Breast epithelium (tissue), 4 donors: Measurements from ENCODE around the gene FAM241B. TPM values are rescaled to one million over a fixed set of nuclear protein-coding genes. Genes with fewer than 3 reads are reported as not detected.

Experiments used
- DNase-seq, 2 donors: peaks; one replicate each; pipeline ENCODE4 v3.0.0-alpha.2; 2019; ENCODE audit warnings: low spot score in 2 of 2
- H3K27ac ChIP-seq, 2 donors: fragments of 200-600 bp; sonication (generic) in 1 of 2; one replicate each; pipeline ENCODE4 v1.5.1; 2016 to 2019; ENCODE audit warnings: mild to moderate bottlenecking in 1 of 2
- H3K27me3 ChIP-seq, 2 donors: fragments of 200-600 bp; sonication (generic) in 1 of 2; one replicate each; pipeline versions ENCODE4 v1.5.1 to v1.6.0; 2017 to 2019; ENCODE audit warnings: control low read depth in 1 of 2, mild to moderate bottlenecking in 1 of 2
- H3K36me3 ChIP-seq: fragments of 200-600 bp; one replicate; pipeline ENCODE4 v1.5.1; 2019
- H3K4me1 ChIP-seq, 2 donors: fragments of 200-600 bp; sonication (generic); one replicate each; pipeline ENCODE4 v1.5.1; 2016 to 2019; ENCODE audit warnings: control low read depth in 1 of 2
- H3K4me3 ChIP-seq, 3 donors: fragments of 200-600 bp; sonication (generic); 1 replicate in 2 of 3; 2 replicates in 1 of 3; pipeline ENCODE4 v1.5.1; 2016 to 2019; ENCODE audit warnings: mild to moderate bottlenecking in 3 of 3, moderate library complexity in 2 of 3
- H3K9me3 ChIP-seq, 2 donors: fragments of 200-600 bp; sonication (generic) in 1 of 2; one replicate each; pipeline ENCODE4 v1.5.1; 2016 to 2019; ENCODE audit warnings: control low read depth in 1 of 2
- CTCF ChIP-seq, 3 donors: fragments of 450-650 bp; IDR thresholded peaks; one replicate each; pipeline ENCODE4 v1.5.1; 2016 to 2017; ENCODE audit warnings: antibody characterized with exemption in 3 of 3, mild to moderate bottlenecking in 3 of 3, moderate library complexity in 3 of 3
- POLR2A ChIP-seq: fragments of 450-650 bp; IDR thresholded peaks from one replicate; pipeline ENCODE4 v1.6.1; 2016; ENCODE audit warnings: antibody characterized with exemption, mild to moderate bottlenecking, moderate library complexity
- POLR2AphosphoS5 ChIP-seq, 3 donors: sonication (generic); formaldehyde crosslinking; IDR thresholded peaks; one replicate each; pipeline ENCODE4 v1.6.1; 2017; ENCODE audit warnings: antibody characterized with exemption in 3 of 3
- intact Hi-C: fragments of 100-400 bp; cut with DNase I; formaldehyde crosslinking; loops from one replicate; pipeline ENCODE4 v1.15.1; 2023; ENCODE audit warnings: low total_unique reads
- total RNA-seq, 3 donors: library from RNA; depleted of rRNA; stranded (reverse); fragments of >200 nt; gene quantifications; one replicate each; pipeline ENCODE4 v1.1.0, GENCODE V29; 2016

Gene FAM241B
- total RNA-seq, 3 donors from 2014 or later = 0.48 to 8.5 (median 6.2) TPM

- Histone ChIP-seq H3K27ac (no peak overlapping the region), H3K4me1 (no peaks in the 10 kb centered on the region), H3K9me3 (no peaks in the 10 kb centered on the region), H3K4me3 (no peak overlapping the region), H3K27me3 (no peaks in the 10 kb centered on the region), H3K36me3 (no peaks in the 10 kb centered on the region)
- peak in 1 of 2 donors; percentile 49 for DNase-seq
- TF ChIP-seq CTCF (IDR thresholded peaks at IDR 0.05) (peak in 1 of 3 donors; percentile 16), POLR2AphosphoS5 (IDR thresholded peaks at IDR 0.05) (no peak)
- intact Hi-C loops = loop anchor here (10.0 kb wide), 1 partner anchor 122 kb away; no protein-coding TSS in a partner anchor
Observed at GRCh38 chr10:69636626-69637605, 6.9 kb downstream of the FAM241B start.

GRCh38 chr10:69638642-69639041, 8.6 kb downstream of the FAM241B start:
- H3K27ac ChIP-seq = no peak overlapping the region
- no peak for DNase-seq
- intact Hi-C loops = loop anchor here (10.0 kb wide), 1 partner anchor 124 kb away; no protein-coding TSS in a partner anchor
- H3K27me3 ChIP-seq = no peaks in the 10 kb centered on the region
- TF ChIP-seq CTCF (IDR thresholded peaks at IDR 0.05) = no peak
- TF ChIP-seq POLR2A = no peak
- no peak for TF ChIP-seq POLR2AphosphoS5 (IDR thresholded peaks at IDR 0.05)
- no peaks in the 10 kb centered on the region for H3K4me1 ChIP-seq
- no peak overlapping the region for H3K4me3 ChIP-seq
- H3K36me3 ChIP-seq = no peaks in the 10 kb centered on the region
- H3K9me3 ChIP-seq = no peaks in the 10 kb centered on the region

GRCh38 chr10:69639291-69640195, 9.5 kb downstream of the FAM241B start:
- DNase-seq = peak; percentile 56 to 62
- Histone ChIP-seq H3K4me3 (no peak overlapping the region), H3K36me3 (no peaks in the 10 kb centered on the region), H3K27ac (peak overlapping the region; percentile 54 to 77), H3K9me3 (no peaks in the 10 kb centered on the region), H3K4me1 (no peaks in the 10 kb centered on the region), H3K27me3 (no peaks in the 10 kb centered on the region)
- intact Hi-C loops = loop anchor here (10.0 kb wide), 2 partner anchors 75 to 125 kb away; no protein-coding TSS in a partner anchor
- TF ChIP-seq POLR2AphosphoS5 (IDR thresholded peaks at IDR 0.05) = no peak
- TF ChIP-seq POLR2A = no peak
- peak; percentile 51 to 85 (median 77) for TF ChIP-seq CTCF (IDR thresholded peaks at IDR 0.05)

GRCh38 chr10:69640196-69640980, 10.3 kb downstream of the FAM241B start:
- H3K27me3 ChIP-seq = no peaks in the 10 kb centered on the region
- H3K4me1 ChIP-seq = no peaks in the 10 kb centered on the region
- no peaks in the 10 kb centered on the region for H3K36me3 ChIP-seq
- H3K4me3 ChIP-seq = no peak overlapping the region
- H3K27ac ChIP-seq = peak overlapping the region; percentile 54 to 77
- no peak for TF ChIP-seq POLR2A
- TF ChIP-seq POLR2AphosphoS5 (IDR thresholded peaks at IDR 0.05) = no peak
- no peak for TF ChIP-seq CTCF (IDR thresholded peaks at IDR 0.05)
- no peaks in the 10 kb centered on the region for H3K9me3 ChIP-seq
- intact Hi-C loops = loop anchor here (10.0 kb wide), 1 partner anchor 74 kb away; no protein-coding TSS in a partner anchor
- peak in 1 of 2 donors; percentile 66 for DNase-seq
